Kidney epithelial cell (primary cell): ENCODE data around the gene C20orf96. TPM values are rescaled to one million over a fixed set of nuclear protein-coding genes. Genes with fewer than 3 reads are reported as not detected.
A peak's percentile ranks its signal among the peaks of the same experiment; 100 is the strongest.

ENCODE experiments used
- DNase-seq: peaks from one replicate; pipeline ENCODE4 v3.0.0-alpha.2; 2010; ENCODE audit warnings: low read depth
- H3K27me3 ChIP-seq: 2 replicates; pipeline ENCODE4 v1.6.0; 2011; ENCODE audit warnings: low read length; ENCODE audit not compliant: control insufficient read depth, insufficient read depth
- H3K36me3 ChIP-seq: 2 replicates; pipeline ENCODE4 v1.5.1; 2011; ENCODE audit warnings: low read length; ENCODE audit not compliant: control insufficient read depth, insufficient read depth
- H3K4me3 ChIP-seq: 2 replicates; pipeline ENCODE4 v1.5.1; 2011; ENCODE audit warnings: low read depth, mild to moderate bottlenecking, control low read depth, low read length
- total RNA-seq: library from RNA; depleted of rRNA; stranded (reverse); fragments of >200 nt; gene quantifications from 2 replicates; pipeline ENCODE4 v1.2.3, GENCODE V29; 2015
- TF ChIP-seq, protein P1 (sequence below): IDR thresholded peaks from 2 replicates; pipeline ENCODE4 v1.5.1; 2011; ENCODE audit warnings: mild to moderate bottlenecking, moderate library complexity, low read length, control low read depth, inconsistent platforms; ENCODE audit not compliant: insufficient read depth, poor library complexity, severe bottlenecking

The C20orf96 gene
- total RNA-seq, 1 donor from 2014 or later, result 8.0 TPM

DNA sequence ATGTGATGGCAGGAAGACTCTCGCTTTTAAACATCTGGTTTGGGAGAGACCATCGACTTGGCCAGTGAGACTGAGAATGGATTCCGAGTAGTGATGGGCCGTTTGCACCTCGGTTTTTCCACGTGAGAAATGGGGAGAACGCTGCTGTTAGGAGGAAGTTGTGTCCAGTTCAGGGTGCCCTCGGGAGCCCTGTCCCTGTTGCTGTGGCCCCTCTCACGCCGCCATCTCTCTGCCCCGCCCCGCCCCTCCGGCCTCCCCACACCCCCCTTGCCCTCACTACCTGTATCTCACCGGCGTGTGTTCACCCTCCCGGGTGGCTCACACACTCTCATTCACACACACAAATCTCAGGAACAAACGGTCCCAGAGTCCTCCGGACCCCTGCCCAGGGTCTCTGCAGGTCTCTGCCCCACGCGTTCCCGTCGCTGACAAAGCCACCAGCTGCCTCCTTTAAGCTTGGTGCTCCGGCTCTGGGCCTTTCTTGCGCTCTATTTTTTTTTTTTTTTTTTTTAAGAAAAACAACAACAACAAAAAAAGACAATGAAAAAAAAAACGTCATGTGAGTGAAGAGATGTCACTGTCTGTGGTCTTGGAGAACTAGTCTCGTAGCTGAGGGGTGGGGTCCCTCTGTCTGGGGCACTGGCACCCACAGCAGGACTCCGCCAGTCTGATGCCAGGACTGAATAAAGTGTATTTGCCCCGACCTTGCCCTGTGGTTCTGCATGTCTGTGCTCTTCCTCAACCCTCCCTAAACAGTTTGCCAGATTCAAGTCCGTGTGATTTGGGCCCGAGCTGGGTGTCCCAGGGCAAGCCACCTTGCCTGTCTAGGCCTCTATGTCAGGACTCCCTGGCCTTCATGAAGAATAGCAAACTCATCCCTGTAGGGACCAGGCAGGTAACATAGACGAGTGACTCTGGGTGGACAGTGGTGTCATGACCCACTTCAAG, 37.8 kb upstream of the C20orf96 start:
- Histone ChIP-seq H3K4me3 (peak overlapping the region; percentile 91), H3K36me3 (no peaks in the 10 kb centered on the region), H3K27me3 (no peaks in the 10 kb centered on the region)
- no peak for DNase-seq
- TF ChIP-seq, protein P1, sequence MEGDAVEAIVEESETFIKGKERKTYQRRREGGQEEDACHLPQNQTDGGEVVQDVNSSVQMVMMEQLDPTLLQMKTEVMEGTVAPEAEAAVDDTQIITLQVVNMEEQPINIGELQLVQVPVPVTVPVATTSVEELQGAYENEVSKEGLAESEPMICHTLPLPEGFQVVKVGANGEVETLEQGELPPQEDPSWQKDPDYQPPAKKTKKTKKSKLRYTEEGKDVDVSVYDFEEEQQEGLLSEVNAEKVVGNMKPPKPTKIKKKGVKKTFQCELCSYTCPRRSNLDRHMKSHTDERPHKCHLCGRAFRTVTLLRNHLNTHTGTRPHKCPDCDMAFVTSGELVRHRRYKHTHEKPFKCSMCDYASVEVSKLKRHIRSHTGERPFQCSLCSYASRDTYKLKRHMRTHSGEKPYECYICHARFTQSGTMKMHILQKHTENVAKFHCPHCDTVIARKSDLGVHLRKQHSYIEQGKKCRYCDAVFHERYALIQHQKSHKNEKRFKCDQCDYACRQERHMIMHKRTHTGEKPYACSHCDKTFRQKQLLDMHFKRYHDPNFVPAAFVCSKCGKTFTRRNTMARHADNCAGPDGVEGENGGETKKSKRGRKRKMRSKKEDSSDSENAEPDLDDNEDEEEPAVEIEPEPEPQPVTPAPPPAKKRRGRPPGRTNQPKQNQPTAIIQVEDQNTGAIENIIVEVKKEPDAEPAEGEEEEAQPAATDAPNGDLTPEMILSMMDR, result no peak

DNA sequence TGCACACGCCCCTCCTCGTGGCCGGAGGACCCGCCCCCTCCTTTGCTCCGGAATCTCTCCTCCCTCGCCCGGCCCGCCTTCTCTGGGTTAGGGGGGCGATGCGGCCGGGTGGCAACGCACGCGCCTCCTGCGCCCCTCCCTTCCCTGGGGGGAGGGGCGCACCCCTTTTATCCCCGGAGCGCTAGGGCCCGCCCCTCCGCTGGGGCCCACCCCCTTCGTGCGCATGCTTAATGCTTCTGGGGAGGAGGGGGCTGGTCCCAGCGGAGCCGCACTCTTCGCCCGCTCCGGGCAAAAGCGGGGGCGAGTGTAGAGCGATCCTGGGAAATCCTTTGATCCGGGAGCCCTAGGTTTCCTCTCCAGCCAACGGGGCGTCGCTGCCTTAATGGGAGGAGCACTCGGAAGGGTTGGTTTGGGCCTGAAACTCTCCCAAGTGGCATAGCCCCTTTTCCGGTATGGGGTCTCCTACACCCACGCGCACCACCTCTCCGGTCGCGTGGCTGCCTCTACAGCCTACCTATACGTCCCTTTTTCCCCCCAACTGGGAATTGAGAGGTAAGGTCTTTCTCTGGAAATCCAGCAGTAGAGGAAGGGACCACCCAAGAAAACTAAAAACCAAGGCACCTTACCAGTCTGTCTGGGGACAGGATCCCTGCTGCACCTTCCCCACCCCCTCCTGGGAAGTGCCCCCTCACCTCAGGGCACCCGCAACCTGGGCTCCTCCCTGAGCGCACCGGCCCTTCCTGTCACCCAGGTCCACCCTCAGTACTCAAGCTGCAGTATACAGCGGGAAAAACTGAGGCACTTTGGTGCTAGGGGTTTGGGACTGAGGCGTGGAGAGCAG, 36.9 kb upstream of the C20orf96 start:
- no peak for DNase-seq
- no peaks in the 10 kb centered on the region for H3K27me3 ChIP-seq
- peak overlapping the region; percentile 91 for H3K4me3 ChIP-seq
- TF ChIP-seq, protein P1, result no peak
- no peaks in the 10 kb centered on the region for H3K36me3 ChIP-seq

DNA sequence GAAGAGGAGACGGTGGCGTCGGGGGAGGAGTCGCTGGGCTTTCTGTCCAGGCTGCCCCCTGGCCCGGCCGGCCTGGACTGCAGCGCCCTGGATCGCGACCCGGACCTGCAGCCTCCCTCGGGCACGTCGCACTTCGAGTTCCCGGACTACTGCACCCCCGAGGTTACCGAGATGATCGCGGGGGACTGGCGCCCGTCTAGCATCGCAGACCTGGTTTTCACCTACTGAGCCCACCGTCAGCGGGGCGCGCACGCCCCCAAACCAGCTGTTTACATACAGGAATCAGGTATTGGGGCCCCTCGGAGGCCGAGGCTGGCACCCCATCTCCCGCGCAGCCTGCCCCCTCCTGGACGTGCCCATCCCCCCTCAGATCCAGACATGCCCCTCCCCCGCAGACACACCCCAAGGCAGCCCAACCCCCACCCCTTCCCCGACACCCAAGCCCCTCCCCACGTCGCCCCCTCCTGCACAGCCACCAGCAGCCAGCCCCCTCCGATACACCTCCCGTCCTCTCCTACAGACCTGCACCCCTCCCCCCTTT, 36.2 kb upstream of the C20orf96 start:
- DNase-seq, result no peak
- peak overlapping the region; percentile 91 for H3K4me3 ChIP-seq
- H3K27me3 ChIP-seq, result no peaks in the 10 kb centered on the region
- TF ChIP-seq, protein P1, result no peak
- no peaks in the 10 kb centered on the region for H3K36me3 ChIP-seq

DNA sequence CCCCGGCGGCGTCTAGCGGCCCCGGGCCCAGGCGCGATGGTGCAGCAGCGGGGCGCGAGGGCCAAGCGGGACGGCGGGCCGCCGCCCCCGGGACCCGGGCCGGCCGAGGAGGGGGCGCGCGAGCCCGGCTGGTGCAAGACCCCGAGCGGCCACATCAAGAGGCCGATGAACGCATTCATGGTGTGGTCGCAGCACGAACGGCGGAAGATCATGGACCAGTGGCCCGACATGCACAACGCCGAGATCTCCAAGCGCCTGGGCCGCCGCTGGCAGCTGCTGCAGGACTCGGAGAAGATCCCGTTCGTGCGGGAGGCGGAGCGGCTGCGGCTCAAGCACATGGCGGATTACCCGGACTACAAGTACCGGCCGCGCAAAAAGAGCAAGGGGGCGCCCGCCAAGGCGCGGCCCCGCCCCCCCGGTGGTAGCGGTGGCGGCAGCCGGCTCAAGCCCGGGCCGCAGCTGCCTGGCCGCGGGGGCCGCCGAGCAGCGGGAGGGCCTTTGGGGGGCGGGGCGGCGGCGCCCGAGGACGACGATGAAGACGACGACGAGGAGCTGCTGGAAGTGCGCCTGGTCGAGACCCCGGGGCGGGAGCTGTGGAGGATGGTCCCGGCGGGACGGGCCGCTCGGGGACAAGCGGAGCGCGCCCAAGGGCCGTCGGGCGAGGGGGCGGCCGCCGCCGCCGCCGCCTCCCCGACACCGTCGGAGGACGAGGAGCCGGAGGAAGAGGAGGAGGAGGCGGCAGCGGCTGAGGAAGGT, 35.5 kb upstream of the C20orf96 start:
- no peak for DNase-seq
- Histone ChIP-seq H3K36me3 (no peaks in the 10 kb centered on the region), H3K27me3 (no peaks in the 10 kb centered on the region), H3K4me3 (peak overlapping the region; percentile 91)
- TF ChIP-seq, protein P1, result no peak

DNA sequence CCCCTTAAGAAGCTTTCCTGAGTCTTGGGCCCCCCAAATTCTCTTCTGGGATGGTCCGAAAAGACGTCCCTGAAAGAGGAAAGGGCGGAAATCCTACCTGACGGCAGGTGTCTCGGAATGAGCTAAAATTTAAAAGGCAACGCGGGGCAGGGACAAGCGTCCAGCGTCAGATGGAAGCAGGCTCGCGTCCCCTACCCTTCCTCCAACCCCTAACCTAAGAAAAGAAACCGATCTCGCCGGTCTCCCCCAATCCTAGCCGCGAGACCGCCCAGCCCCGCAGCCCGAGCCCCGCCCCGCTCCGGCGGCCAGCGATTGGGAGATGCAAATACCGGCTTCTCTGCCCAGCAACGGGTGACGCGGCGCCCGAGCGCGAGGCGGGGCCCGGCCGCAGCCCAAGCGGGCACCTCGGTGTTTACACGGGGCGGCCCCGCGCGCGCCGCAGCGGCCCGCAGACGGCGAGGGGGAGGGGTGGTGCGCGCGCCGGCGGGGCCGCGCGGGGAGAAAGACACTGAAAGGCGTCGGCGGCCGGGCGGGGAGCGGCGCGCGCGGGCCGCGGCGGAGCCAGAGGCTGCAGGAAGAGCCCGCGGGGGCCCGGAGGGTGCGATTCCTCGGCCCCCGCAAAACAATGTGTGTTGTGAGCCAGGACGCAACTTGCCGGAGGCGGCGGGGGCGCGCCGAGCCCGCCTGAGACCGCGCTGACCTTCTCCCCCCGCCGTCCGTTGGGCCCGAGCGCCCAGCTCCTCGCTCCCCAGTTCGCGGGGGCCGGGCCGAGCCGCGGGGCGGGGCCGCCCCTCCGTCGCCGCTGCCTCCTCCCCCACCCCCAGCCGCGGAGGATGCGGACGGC, 34.7 kb upstream of the C20orf96 start, which contains the start of gene SOX12:
Gene SOX12, plus strand, starts transcription at position 508 of the 844 bp plus-strand sequence. CDS start 373 bp downstream, outside the sequence.
- H3K36me3 ChIP-seq, result no peaks in the 10 kb centered on the region
- no peaks in the 10 kb centered on the region for H3K27me3 ChIP-seq
- DNase-seq, result no peak
- peak within 1 kb of the TSS; percentile 91 for H3K4me3 ChIP-seq
- TF ChIP-seq, protein P1, result no peak
